Mucosa of rectum (tissue), 2 donors: ENCODE measurements around the gene PIP5K1C.

ENCODE experiments used
- H3K27ac ChIP-seq, 2 donors: one replicate each; pipeline ENCODE4 v1.7.0; 2013; ENCODE audit warnings: inconsistent platforms in 2 of 2, low read depth in 2 of 2, low read length in 2 of 2
- H3K27me3 ChIP-seq, 2 donors: one replicate each; pipeline ENCODE4 v1.7.0; 2013; ENCODE audit warnings: low read length in 2 of 2; ENCODE audit not compliant: control insufficient read depth in 2 of 2, insufficient read depth in 2 of 2
- H3K36me3 ChIP-seq, 2 donors: one replicate each; pipeline ENCODE4 v1.7.0; 2013; ENCODE audit warnings: low read length in 2 of 2; ENCODE audit not compliant: control insufficient read depth in 2 of 2, insufficient read depth in 2 of 2
- H3K4me1 ChIP-seq, 2 donors: one replicate each; pipeline ENCODE4 v1.7.0; 2013; ENCODE audit warnings: low read length in 2 of 2, mild to moderate bottlenecking in 1 of 2; ENCODE audit not compliant: control insufficient read depth in 2 of 2, insufficient read depth in 2 of 2
- H3K4me3 ChIP-seq, 2 donors: one replicate each; pipeline ENCODE4 v1.7.0; 2013; ENCODE audit warnings: low read length in 2 of 2
- H3K9ac ChIP-seq, 2 donors: one replicate each; pipeline ENCODE4 v1.7.0; 2013; ENCODE audit warnings: low read length in 2 of 2, low read depth in 1 of 2, mild to moderate bottlenecking in 1 of 2
- H3K9me3 ChIP-seq, 2 donors: one replicate each; pipeline ENCODE4 v1.7.0; 2013; ENCODE audit warnings: low read length in 2 of 2; ENCODE audit not compliant: control insufficient read depth in 2 of 2
- donor health status: healthy.
- donor health status: Normal muscosa, but diverticular disease.

PIP5K1C gene

DNA sequence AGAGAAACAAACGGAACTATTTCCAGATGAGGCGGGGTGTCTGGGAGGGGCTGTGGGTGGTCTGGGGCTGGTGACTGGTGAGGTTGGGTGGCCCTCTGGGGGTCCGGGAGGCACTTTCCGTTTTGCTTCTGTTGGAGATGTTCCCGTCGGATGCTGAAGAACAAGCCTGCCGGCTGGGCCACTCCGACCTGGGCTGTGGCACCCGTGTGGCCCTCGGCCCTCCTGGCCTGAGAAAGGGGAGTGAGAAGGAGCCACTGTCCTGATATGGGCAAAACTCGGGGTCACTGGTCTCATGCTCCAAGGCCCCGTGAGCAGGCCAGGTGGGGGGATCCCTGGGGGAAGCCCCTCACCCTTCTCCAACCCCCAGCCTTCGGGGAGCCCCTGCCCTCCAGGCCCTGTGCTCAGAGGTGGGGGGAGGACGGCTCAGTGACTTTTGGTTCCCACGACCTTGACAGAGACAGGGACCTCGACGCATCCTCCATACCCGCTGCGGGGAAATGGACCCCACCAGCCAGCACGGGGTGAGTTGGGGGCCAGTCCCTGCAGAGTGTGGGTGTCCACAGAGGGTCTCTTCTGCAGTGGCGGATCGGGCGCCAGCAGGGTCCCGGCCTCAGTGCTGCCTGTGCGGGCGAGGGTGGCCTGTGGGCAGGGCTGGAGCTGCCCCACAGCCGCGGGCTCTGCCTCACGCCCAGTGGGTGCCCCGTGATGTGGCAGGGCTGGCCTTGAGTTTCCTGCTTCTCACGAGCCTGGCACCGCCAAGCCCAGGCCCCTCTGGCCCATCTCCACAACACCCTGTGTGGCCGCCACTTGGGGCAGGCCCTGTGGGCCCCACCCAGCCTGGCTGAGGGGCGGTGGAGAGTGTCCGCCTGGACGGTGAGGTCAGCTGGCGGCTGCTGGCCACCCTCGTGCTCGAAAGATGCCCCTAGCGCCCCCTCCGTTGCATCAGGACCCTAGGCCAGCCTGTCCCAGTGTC lies 89.2 kb downstream of the PIP5K1C start:
- H3K27ac ChIP-seq = no peak overlapping the region

GRCh38 chr19:3609779-3610719 lies 90.2 kb downstream of the PIP5K1C start:
- no peak overlapping the region for H3K27ac ChIP-seq
- H3K27me3 ChIP-seq = peaks cover 0 to 5% of the 10 kb centered on the region in 2 donors
- peaks cover 3 to 7% of the 10 kb centered on the region in 2 donors for H3K4me1 ChIP-seq
- peaks cover 13 to 14% of the 10 kb centered on the region in 2 donors for H3K36me3 ChIP-seq
- no peak overlapping the region for H3K4me3 ChIP-seq
- no peak overlapping the region for H3K9ac ChIP-seq
- H3K9me3 ChIP-seq = no peaks in the 10 kb centered on the region

More for the DNA sequence above, 89.2 kb downstream of the PIP5K1C start:
- H3K4me1 ChIP-seq = peaks cover under 1 to 3% of the 10 kb centered on the region in 2 donors
- H3K27me3 ChIP-seq = peaks cover 0 to under 1% of the 10 kb centered on the region in 2 donors
- peaks cover 13 to 14% of the 10 kb centered on the region in 2 donors for H3K36me3 ChIP-seq
- H3K9me3 ChIP-seq = no peaks in the 10 kb centered on the region
- no peak overlapping the region for H3K4me3 ChIP-seq
- H3K9ac ChIP-seq = no peak overlapping the region

DNA sequence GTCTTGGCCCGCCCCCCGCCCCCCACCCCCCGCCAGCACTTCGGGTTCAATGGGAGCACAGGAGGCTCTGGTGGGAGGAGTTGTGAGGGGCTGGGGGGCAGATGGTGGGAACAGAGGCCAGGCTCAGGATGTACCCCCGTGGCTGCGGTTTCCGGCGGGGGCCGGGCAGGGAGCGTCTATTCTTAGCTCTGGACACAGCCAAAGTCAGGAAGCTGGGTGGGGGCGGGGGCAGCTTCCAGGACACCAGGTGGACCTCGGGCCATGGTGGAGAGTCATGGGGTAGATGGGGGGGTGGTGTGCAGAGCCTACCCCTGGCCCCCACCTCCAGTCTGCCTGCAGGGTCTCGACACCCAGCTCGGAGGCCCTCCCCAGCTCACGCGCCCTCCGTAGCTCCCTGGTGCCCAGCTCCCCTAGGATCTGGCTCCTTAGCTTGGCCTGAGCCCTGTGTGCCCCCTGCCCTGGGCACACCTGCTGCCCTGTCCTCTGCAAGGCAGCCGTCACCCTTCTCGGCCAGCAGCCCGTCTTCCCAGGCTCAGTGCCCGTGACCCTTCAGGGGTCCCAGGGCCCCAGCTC lies 91.4 kb downstream of the PIP5K1C start:
- H3K4me3 ChIP-seq = no peak overlapping the region
- no peaks in the 10 kb centered on the region for H3K9me3 ChIP-seq
- H3K9ac ChIP-seq = no peak overlapping the region
- H3K27ac ChIP-seq = no peak overlapping the region
- H3K36me3 ChIP-seq = peaks cover 13 to 14% of the 10 kb centered on the region in 2 donors
- peaks cover 3 to 7% of the 10 kb centered on the region in 2 donors for H3K4me1 ChIP-seq
- peaks cover 0 to 5% of the 10 kb centered on the region in 2 donors for H3K27me3 ChIP-seq

DNA sequence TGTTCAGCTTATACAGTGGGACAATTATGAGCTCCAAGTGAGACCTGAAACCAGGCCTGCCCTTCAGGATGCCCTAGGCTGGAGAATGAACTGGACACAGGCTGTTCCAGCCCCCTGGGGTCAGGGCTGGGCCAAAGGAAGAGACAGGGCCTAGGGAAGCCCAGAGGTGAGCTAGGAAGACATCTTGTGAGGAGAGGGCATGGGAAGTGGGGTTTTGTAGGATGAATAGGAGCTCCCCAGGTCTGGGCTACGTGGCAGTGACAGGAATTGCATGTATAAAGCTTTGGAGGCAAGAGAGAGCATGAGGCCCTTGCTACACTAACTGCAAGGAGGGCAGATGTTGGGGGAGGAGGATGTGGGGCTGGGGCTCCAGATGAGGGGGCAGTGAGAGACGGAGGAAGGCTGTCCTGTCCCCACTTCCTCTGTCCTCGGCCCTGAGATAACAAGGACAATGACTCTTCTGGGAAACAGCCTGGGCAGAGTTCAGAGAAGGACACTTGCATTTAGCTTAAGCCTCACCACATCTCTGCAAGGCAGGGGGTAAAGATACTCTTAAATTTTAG lies 92.1 kb downstream of the PIP5K1C start:
- H3K27me3 ChIP-seq = peaks cover 0 to 5% of the 10 kb centered on the region in 2 donors
- H3K27ac ChIP-seq = no peak overlapping the region
- no peak overlapping the region for H3K4me3 ChIP-seq
- H3K9ac ChIP-seq = no peak overlapping the region
- H3K36me3 ChIP-seq = peaks cover 13 to 14% of the 10 kb centered on the region in 2 donors
- H3K9me3 ChIP-seq = no peaks in the 10 kb centered on the region
- peaks cover 3 to 7% of the 10 kb centered on the region in 2 donors for H3K4me1 ChIP-seq

- H3K36me3 ChIP-seq = peaks cover 13 to 14% of the 10 kb centered on the region in 2 donors
- peak overlapping the region; percentile 32 to 38 for H3K27ac ChIP-seq
- peak overlapping the region; percentile 25 to 39 for H3K4me3 ChIP-seq
- peaks cover 0 to 5% of the 10 kb centered on the region in 2 donors for H3K27me3 ChIP-seq
- peaks cover 3 to 7% of the 10 kb centered on the region in 2 donors for H3K4me1 ChIP-seq
- peak overlapping the region; percentile 15 to 23 for H3K9ac ChIP-seq
- no peaks in the 10 kb centered on the region for H3K9me3 ChIP-seq
These were observed 92.8 kb downstream of the PIP5K1C start for GRCh38 chr19:3607303-3608078.

- Histone ChIP-seq H3K36me3 (peaks cover 8% of the 10 kb centered on the region in 2 donors), H3K4me1 (peaks cover 3 to 7% of the 10 kb centered on the region in 2 donors), H3K4me3 (peak within 1 kb of the TSS; percentile 26 to 64), H3K9ac (peak within 1 kb of the TSS; percentile 23 to 32), H3K27ac (peak within 1 kb of the TSS; percentile 32 to 38), H3K27me3 (peaks cover 0 to 5% of the 10 kb centered on the region in 2 donors), H3K9me3 (no peaks in the 10 kb centered on the region)
These were observed 93.5 kb downstream of the PIP5K1C start, which contains the start of gene TBXA2R for GRCh38 chr19:3606690-3607289. Gene TBXA2R, minus strand, starts transcription at chr19:3606875. Its CDS starts 6,241 bp downstream, at chr19:3600634.

- H3K9ac ChIP-seq = peak overlapping the region in 1 of 2 donors; percentile 32
- peaks cover 0 to 5% of the 10 kb centered on the region in 2 donors for H3K27me3 ChIP-seq
- H3K27ac ChIP-seq = peak overlapping the region in 1 of 2 donors; percentile 38
- no peaks in the 10 kb centered on the region for H3K9me3 ChIP-seq
- H3K4me1 ChIP-seq = peaks cover 3 to 7% of the 10 kb centered on the region in 2 donors
- H3K36me3 ChIP-seq = peaks cover 2% of the 10 kb centered on the region in 2 donors
- H3K4me3 ChIP-seq = peak overlapping the region; percentile 26 to 64
These were observed 94.0 kb downstream of the PIP5K1C start for GRCh38 chr19:3606174-3606689.

DNA sequence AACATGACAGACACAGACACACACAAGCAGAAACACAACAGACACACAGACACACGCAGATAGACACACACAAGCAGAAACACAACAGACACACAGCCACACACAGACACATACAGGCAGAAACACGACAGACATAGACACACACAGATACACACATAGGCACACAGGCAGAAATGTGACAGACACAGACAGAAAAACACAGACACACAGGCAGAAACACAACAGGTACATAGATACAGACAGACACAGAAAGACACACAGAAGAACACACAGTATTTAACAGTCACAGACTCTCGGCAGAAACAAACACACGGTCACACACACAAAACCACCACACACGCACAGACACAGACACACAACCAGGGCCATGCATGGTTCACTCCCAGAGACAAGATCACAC lies 94.5 kb downstream of the PIP5K1C start:
- Histone ChIP-seq H3K9ac (peak overlapping the region in 1 of 2 donors; percentile 32), H3K27ac (peak overlapping the region in 1 of 2 donors; percentile 38), H3K36me3 (no peaks in the 10 kb centered on the region), H3K9me3 (no peaks in the 10 kb centered on the region), H3K27me3 (peaks cover 0 to 5% of the 10 kb centered on the region in 2 donors), H3K4me1 (peaks cover 3 to 7% of the 10 kb centered on the region in 2 donors), H3K4me3 (peak overlapping the region; percentile 26 to 64)
